Kidney (tissue), 14 donors: Measurements from ENCODE around the gene TCF7L2. TPM values are rescaled to one million over a fixed set of nuclear protein-coding genes. Genes with fewer than 3 reads are reported as not detected.
"Not testable (repeated sequence)": the region's sequence is repeated elsewhere in the genome, so short reads cannot be mapped to it uniquely, and the experiment has no call there.

Source experiments
- DNase-seq, 5 donors: peaks; one replicate each; pipeline ENCODE4 v3.0.0-alpha.2; 2013 to 2020
- FAIRE-seq: peaks from 2 replicates; lab custom pipeline; 2012; peaks lifted over from hg19 to GRCh38; lab: Jason Lieb, UNC
- H3K27ac ChIP-seq, 2 donors: one replicate each; pipeline ENCODE4 v1.7.0; 2013; ENCODE audit warnings: low read depth in 2 of 2, low read length in 2 of 2, inconsistent platforms in 1 of 2
- H3K27me3 ChIP-seq: one replicate; pipeline ENCODE4 v1.7.1; 2013; ENCODE audit warnings: low read length, inconsistent platforms; ENCODE audit not compliant: control insufficient read depth, insufficient read depth
- H3K36me3 ChIP-seq, 3 donors: one replicate each; pipeline versions ENCODE4 v1.7.0 to v1.7.1; 2013; ENCODE audit warnings: low read length in 3 of 3, control low read depth in 1 of 3, inconsistent platforms in 1 of 3; ENCODE audit not compliant: insufficient read depth in 3 of 3, control insufficient read depth in 2 of 3
- H3K4me1 ChIP-seq, 3 donors: one replicate each; pipeline versions ENCODE4 v1.7.0 to v1.7.1; 2013; ENCODE audit warnings: low read length in 3 of 3, inconsistent platforms in 1 of 3, low read depth in 1 of 3; ENCODE audit not compliant: control insufficient read depth in 2 of 3, insufficient read depth in 2 of 3
- H3K4me3 ChIP-seq, 3 donors: one replicate each; pipeline versions ENCODE4 v1.7.0 to v1.8.1; 2013; ENCODE audit warnings: low read length in 3 of 3, control low read depth in 1 of 3, inconsistent platforms in 1 of 3
- H3K9ac ChIP-seq, 3 donors: one replicate each; pipeline versions ENCODE4 v1.7.0 to v1.7.1; 2013; ENCODE audit warnings: low read length in 3 of 3, control low read depth in 1 of 3, inconsistent platforms in 1 of 3
- H3K9me3 ChIP-seq, 3 donors: one replicate each; pipeline versions ENCODE4 v1.7.0 to v1.7.1; 2013; ENCODE audit warnings: low read length in 3 of 3, control low read depth in 1 of 3, inconsistent platforms in 1 of 3; ENCODE audit not compliant: control insufficient read depth in 2 of 3, insufficient read depth in 1 of 3
- CTCF ChIP-seq: IDR thresholded peaks from 3 replicates; pipeline ENCODE4 v1.5.1; 2012; ENCODE audit warnings: mild to moderate bottlenecking, moderate library complexity, borderline replicate concordance; ENCODE audit not compliant: insufficient read depth; ENCODE audit errors: extremely low read depth
- intact Hi-C: fragments of 100-400 bp; cut with DNase I; formaldehyde crosslinking; loops from one replicate; pipeline ENCODE4 v1.11.1; 2022
- polyA plus RNA-seq: library from polyadenylated mRNA; stranded (reverse); fragments of 350-450 nt; fragmentation: Illumina TruSeq; extraction: RNeasy Lipid Tissue Mini Kit (QIAGEN cat#74804); gene quantifications from one replicate; pipeline ENCODE4 v1.2.3, GENCODE V29; 2014; ENCODE audit warnings: low read depth, low replicate concordance; ENCODE audit not compliant: insufficient read depth
- total RNA-seq: library from RNA; stranded (reverse); fragmentation: NEBNext Ultra II Directional; extraction: Animal tissue kit (Norgen Biotek cat#: 25700); gene quantifications from one replicate; pipeline ENCODE4 v1.2.1, GENCODE V29; 2021
- donor health status: control.
- donor health status: control.
- donor health status: control.
- donor health status: control.
- donor health status: control.
- donor health status: DM: yes; HTN: yes; CAD: no.
- donor health status: Normal renal cell carcinoma (clear cell type).

The TCF7L2 gene
- total and polyA plus RNA-seq, 2 donors from 2014 or later: 6.5 to 32.4 TPM

- TF ChIP-seq CTCF: no peak
- Histone ChIP-seq H3K4me1 (peaks cover 4 to 38% (median 37%) of the 10 kb centered on the region in 3 donors), H3K27me3 (no peaks in the 10 kb centered on the region), H3K9me3 (no peaks in the 10 kb centered on the region), H3K4me3 (no peak overlapping the region), H3K9ac (no peak overlapping the region), H3K27ac (no peak overlapping the region), H3K36me3 (no peaks in the 10 kb centered on the region)
- intact Hi-C loops: no loop called here
- no peak for FAIRE-seq
- DNase-seq: peak in 4 of 5 donors; percentile 68 to 86 (median 80)
Measured at GRCh38 chr10:113063043-113063967, 113.3 kb downstream of the TCF7L2 start.

GRCh38 chr10:113064039-113064438, 114.0 kb downstream of the TCF7L2 start:
- Histone ChIP-seq H3K9me3 (no peaks in the 10 kb centered on the region), H3K9ac (no peak overlapping the region), H3K27ac (no peak overlapping the region), H3K4me1 (peaks cover 4 to 31% (median 30%) of the 10 kb centered on the region in 3 donors), H3K27me3 (no peaks in the 10 kb centered on the region), H3K4me3 (no peak overlapping the region), H3K36me3 (no peaks in the 10 kb centered on the region)
- intact Hi-C loops: no loop called here
- FAIRE-seq (no peak), DNase-seq (no peak)
- no peak for TF ChIP-seq CTCF

GRCh38 chr10:113066120-113066519, 116.1 kb downstream of the TCF7L2 start:
- H3K4me1 ChIP-seq: peaks cover 0 to 20% (median 16%) of the 10 kb centered on the region in 3 donors
- FAIRE-seq, H3K27ac ChIP-seq, H3K27me3 ChIP-seq, H3K4me3 ChIP-seq, H3K9ac ChIP-seq, H3K36me3 ChIP-seq, intact Hi-C loops, DNase-seq, H3K9me3 ChIP-seq: not testable (repeated sequence)

GRCh38 chr10:113066561-113067312, 116.7 kb downstream of the TCF7L2 start:
- H3K36me3 ChIP-seq: no peaks in the 10 kb centered on the region
- no peak for TF ChIP-seq CTCF
- no peak overlapping the region for H3K4me3 ChIP-seq
- no peaks in the 10 kb centered on the region for H3K9me3 ChIP-seq
- no peaks in the 10 kb centered on the region for H3K27me3 ChIP-seq
- DNase-seq: no peak
- H3K27ac ChIP-seq: no peak overlapping the region
- intact Hi-C loops: no loop called here
- no peak overlapping the region for H3K9ac ChIP-seq
- FAIRE-seq: no peak
- H3K4me1 ChIP-seq: peaks cover 0 to 15% (median 10%) of the 10 kb centered on the region in 3 donors
